NB4 (cell line): ENCODE measurements around the gene BTBD9.

Experiments
- MAX ChIP-seq: IDR thresholded peaks from 2 replicates; pipeline ENCODE4 v1.6.1; 2011; ENCODE audit warnings: low read depth, low read length
- MYC ChIP-seq: IDR thresholded peaks from 2 replicates; pipeline ENCODE4 v1.6.1; 2011; ENCODE audit warnings: low read depth, low read length
- POLR2A ChIP-seq: IDR thresholded peaks from 2 replicates; pipeline ENCODE4 v1.6.1; 2011; ENCODE audit warnings: mild to moderate bottlenecking; ENCODE audit not compliant: insufficient read length; ENCODE audit errors: extremely low read depth
- TF ChIP-seq, protein P1 (sequence below): IDR thresholded peaks from one replicate; pipeline ENCODE4 v1.5.1; 2012; ENCODE audit warnings: low read depth, low read length

GRCh38 chr6:38403548-38403947, 236.2 kb downstream of the BTBD9 start:
- TF ChIP-seq, protein P1, sequence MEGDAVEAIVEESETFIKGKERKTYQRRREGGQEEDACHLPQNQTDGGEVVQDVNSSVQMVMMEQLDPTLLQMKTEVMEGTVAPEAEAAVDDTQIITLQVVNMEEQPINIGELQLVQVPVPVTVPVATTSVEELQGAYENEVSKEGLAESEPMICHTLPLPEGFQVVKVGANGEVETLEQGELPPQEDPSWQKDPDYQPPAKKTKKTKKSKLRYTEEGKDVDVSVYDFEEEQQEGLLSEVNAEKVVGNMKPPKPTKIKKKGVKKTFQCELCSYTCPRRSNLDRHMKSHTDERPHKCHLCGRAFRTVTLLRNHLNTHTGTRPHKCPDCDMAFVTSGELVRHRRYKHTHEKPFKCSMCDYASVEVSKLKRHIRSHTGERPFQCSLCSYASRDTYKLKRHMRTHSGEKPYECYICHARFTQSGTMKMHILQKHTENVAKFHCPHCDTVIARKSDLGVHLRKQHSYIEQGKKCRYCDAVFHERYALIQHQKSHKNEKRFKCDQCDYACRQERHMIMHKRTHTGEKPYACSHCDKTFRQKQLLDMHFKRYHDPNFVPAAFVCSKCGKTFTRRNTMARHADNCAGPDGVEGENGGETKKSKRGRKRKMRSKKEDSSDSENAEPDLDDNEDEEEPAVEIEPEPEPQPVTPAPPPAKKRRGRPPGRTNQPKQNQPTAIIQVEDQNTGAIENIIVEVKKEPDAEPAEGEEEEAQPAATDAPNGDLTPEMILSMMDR = no peak
- TF ChIP-seq MAX (no peak), POLR2A (no peak), MYC (no peak)
